ENCODE measurements around the gene NFIA.

The NFIA gene

GRCh38 chr1:61139775-61140549 lies 57.6 kb downstream of the NFIA start:
- H3K27ac ChIP-seq (ENCODE audit: poor library complexity, severe bottlenecking) = peak overlapping the region; percentile 93
- TF ChIP-seq CTCF (IDR thresholded peaks at IDR 0.05; ENCODE audit: poor library complexity, severe bottlenecking) = no peak
- ATAC-seq (ENCODE audit: low read depth) = no peak

GRCh38 chr1:61140778-61141177 lies 58.4 kb downstream of the NFIA start:
- Histone ChIP-seq H3K27ac (ENCODE audit: poor library complexity, severe bottlenecking) (peak overlapping the region; percentile 93), H3K36me3 (ENCODE audit: low read depth) (0 out of 2 replicates have a peak, but pooled peaks cover 4% of the 10 kb centered on the region), H3K4me1 (ENCODE audit: insufficient read depth, poor library complexity, severe bottlenecking) (peaks cover 50% of the 10 kb centered on the region), H3K9me3 (ENCODE audit: severe bottlenecking) (no peaks in the 10 kb centered on the region), H3K4me3 (ENCODE audit: severe bottlenecking) (no peak overlapping the region), H3K27me3 (ENCODE audit: insufficient read depth, poor library complexity, severe bottlenecking) (no peaks in the 10 kb centered on the region)
- no peak for DNase-seq (ENCODE audit: low spot score)
- no peak for TF ChIP-seq CTCF (IDR thresholded peaks at IDR 0.05; ENCODE audit: poor library complexity, severe bottlenecking)
- no peak for ATAC-seq (ENCODE audit: low read depth)

More at GRCh38 chr1:61139775-61140549, 57.6 kb downstream of the NFIA start:
- Histone ChIP-seq H3K36me3 (ENCODE audit: low read depth) (0 out of 2 replicates have a peak, but pooled peaks cover 4% of the 10 kb centered on the region), H3K9me3 (ENCODE audit: severe bottlenecking) (no peaks in the 10 kb centered on the region), H3K27me3 (ENCODE audit: insufficient read depth, poor library complexity, severe bottlenecking) (no peaks in the 10 kb centered on the region), H3K4me3 (ENCODE audit: severe bottlenecking) (no peak overlapping the region), H3K4me1 (ENCODE audit: insufficient read depth, poor library complexity, severe bottlenecking) (peaks cover 50% of the 10 kb centered on the region)
- no peak for DNase-seq (ENCODE audit: low spot score)

- no peak for TF ChIP-seq CTCF (IDR thresholded peaks at IDR 0.05; ENCODE audit: poor library complexity, severe bottlenecking)
- DNase-seq (ENCODE audit: low spot score) (peak; percentile 67), ATAC-seq (ENCODE audit: low read depth) (peak; percentile 66)
- no peak overlapping the region for H3K4me3 ChIP-seq (ENCODE audit: severe bottlenecking)
- peaks cover 50% of the 10 kb centered on the region for H3K4me1 ChIP-seq (ENCODE audit: insufficient read depth, poor library complexity, severe bottlenecking)
- 0 out of 2 replicates have a peak, but pooled peaks cover 4% of the 10 kb centered on the region for H3K36me3 ChIP-seq (ENCODE audit: low read depth)
- H3K9me3 ChIP-seq (ENCODE audit: severe bottlenecking) = no peaks in the 10 kb centered on the region
- H3K27me3 ChIP-seq (ENCODE audit: insufficient read depth, poor library complexity, severe bottlenecking) = no peaks in the 10 kb centered on the region
- peak overlapping the region; percentile 93 for H3K27ac ChIP-seq (ENCODE audit: poor library complexity, severe bottlenecking)
Measured at GRCh38 chr1:61141288-61142042, 59.1 kb downstream of the NFIA start.

GRCh38 chr1:61142043-61142440 lies 59.7 kb downstream of the NFIA start:
- Histone ChIP-seq H3K9me3 (ENCODE audit: severe bottlenecking) (no peaks in the 10 kb centered on the region), H3K27me3 (ENCODE audit: insufficient read depth, poor library complexity, severe bottlenecking) (no peaks in the 10 kb centered on the region), H3K4me3 (ENCODE audit: severe bottlenecking) (no peak overlapping the region), H3K4me1 (ENCODE audit: insufficient read depth, poor library complexity, severe bottlenecking) (peaks cover 50% of the 10 kb centered on the region), H3K36me3 (ENCODE audit: low read depth) (0 out of 2 replicates have a peak, but pooled peaks cover 4% of the 10 kb centered on the region), H3K27ac (ENCODE audit: poor library complexity, severe bottlenecking) (peak overlapping the region; percentile 93)
- no peak for DNase-seq (ENCODE audit: low spot score)
- ATAC-seq (ENCODE audit: low read depth) = no peak
- no peak for TF ChIP-seq CTCF (IDR thresholded peaks at IDR 0.05; ENCODE audit: poor library complexity, severe bottlenecking)

All from RWPE2 (cell line).